Neuron (in vitro differentiated cells): ENCODE results near the gene NMD3.

Experiments
- H2AFZ ChIP-seq: one replicate; pipeline ENCODE4 v1.6.1; 2013; ENCODE audit warnings: low read depth, mild to moderate bottlenecking, inconsistent platforms, low read length, moderate library complexity
- H3K27me3 ChIP-seq: one replicate; pipeline ENCODE4 v1.6.1; 2013; ENCODE audit warnings: low read length; ENCODE audit not compliant: insufficient read depth
- H3K36me3 ChIP-seq: one replicate; pipeline ENCODE4 v1.6.1; 2013; ENCODE audit warnings: low read length; ENCODE audit not compliant: insufficient read depth
- H3K4me1 ChIP-seq: one replicate; pipeline ENCODE4 v1.6.1; 2013; ENCODE audit warnings: low read length; ENCODE audit not compliant: insufficient read depth
- H3K4me3 ChIP-seq: 2 replicates; pipeline ENCODE4 v1.5.1; 2013; ENCODE audit warnings: mild to moderate bottlenecking, low read length, moderate library complexity
- H3K9me3 ChIP-seq: one replicate; pipeline ENCODE4 v1.6.1; 2013; ENCODE audit warnings: low read length

NMD3 gene

DNA sequence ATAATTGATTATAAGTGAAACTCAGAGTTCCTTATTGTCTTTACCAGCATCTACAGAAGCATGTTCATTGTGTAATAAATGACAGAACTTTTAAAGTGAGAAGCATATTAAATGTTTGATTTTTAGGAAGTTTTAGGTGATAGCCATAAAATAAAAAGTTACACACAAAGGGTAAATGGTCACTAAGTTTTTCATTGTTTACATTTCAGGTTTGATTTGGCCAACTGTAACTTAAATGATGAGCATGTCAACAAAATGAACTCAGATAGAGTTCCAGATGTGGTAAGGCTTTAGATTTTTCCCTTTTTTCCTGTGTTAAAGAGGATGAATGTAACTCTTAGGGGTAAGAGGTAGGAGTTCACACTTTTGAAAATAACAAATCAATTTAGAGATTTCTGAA lies 25.9 kb downstream of the NMD3 start:
- Histone ChIP-seq H3K27me3 (no peaks in the 10 kb centered on the region), H2AFZ (no peak overlapping the region), H3K36me3 (peaks cover 69% of the 10 kb centered on the region), H3K4me3 (no peak overlapping the region), H3K9me3 (no peaks in the 10 kb centered on the region), H3K4me1 (no peaks in the 10 kb centered on the region)

DNA sequence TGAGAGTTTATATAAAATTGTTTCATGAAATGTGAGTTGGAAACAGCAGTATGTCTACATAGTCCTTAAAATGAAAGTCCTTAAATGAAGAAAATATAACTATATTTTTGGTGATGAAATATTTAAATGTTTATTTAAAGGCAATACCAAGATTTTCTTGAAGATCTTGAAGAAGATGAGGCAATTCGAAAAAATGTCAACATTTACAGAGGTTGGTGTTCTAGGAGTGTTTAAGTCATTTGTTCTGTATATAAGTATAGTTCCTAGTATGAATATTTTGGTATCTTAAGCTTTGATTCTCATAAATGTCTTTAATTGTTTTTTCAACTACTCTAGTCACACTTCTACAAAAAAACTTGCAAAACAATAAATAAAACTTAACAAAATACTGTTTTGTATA lies 29.0 kb downstream of the NMD3 start:
- Histone ChIP-seq H3K9me3 (no peaks in the 10 kb centered on the region), H2AFZ (no peak overlapping the region), H3K27me3 (no peaks in the 10 kb centered on the region), H3K36me3 (peaks cover 63% of the 10 kb centered on the region), H3K4me3 (no peak overlapping the region), H3K4me1 (no peaks in the 10 kb centered on the region)

DNA sequence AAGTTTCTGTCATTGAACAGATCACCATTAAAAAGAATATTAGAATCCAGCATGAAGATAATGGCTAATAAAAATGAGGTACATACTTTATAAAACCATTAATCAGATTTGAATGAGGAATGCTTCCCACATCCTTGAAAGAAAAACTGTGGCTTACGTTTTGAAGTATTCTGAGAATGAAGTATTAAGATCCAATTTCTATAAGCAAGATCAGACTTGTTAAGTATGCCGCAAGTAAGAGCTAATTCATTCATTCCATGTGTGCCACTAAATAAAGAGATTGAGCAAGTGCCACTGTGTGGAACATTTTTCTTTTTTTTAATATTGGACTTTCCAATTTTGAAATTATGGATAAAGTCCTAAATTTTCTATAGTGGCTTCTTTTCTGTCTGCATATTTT lies 30.6 kb downstream of the NMD3 start:
- no peaks in the 10 kb centered on the region for H3K27me3 ChIP-seq
- H3K36me3 ChIP-seq: peaks cover 56% of the 10 kb centered on the region
- no peak overlapping the region for H3K4me3 ChIP-seq
- no peak overlapping the region for H2AFZ ChIP-seq
- no peaks in the 10 kb centered on the region for H3K9me3 ChIP-seq
- H3K4me1 ChIP-seq: no peaks in the 10 kb centered on the region

GRCh38 chr3:161252143-161252542 lies 31.0 kb downstream of the NMD3 start:
- Histone ChIP-seq H3K9me3 (no peaks in the 10 kb centered on the region), H3K4me3 (no peak overlapping the region), H2AFZ (no peak overlapping the region), H3K4me1 (no peaks in the 10 kb centered on the region), H3K36me3 (peaks cover 52% of the 10 kb centered on the region), H3K27me3 (no peaks in the 10 kb centered on the region)

GRCh38 chr3:161253711-161254110 lies 32.6 kb downstream of the NMD3 start:
- no peaks in the 10 kb centered on the region for H3K4me1 ChIP-seq
- no peak overlapping the region for H3K4me3 ChIP-seq
- H3K9me3 ChIP-seq: peaks cover 5% of the 10 kb centered on the region
- H2AFZ ChIP-seq: no peak overlapping the region
- no peaks in the 10 kb centered on the region for H3K27me3 ChIP-seq
- H3K36me3 ChIP-seq: peaks cover 45% of the 10 kb centered on the region

DNA sequence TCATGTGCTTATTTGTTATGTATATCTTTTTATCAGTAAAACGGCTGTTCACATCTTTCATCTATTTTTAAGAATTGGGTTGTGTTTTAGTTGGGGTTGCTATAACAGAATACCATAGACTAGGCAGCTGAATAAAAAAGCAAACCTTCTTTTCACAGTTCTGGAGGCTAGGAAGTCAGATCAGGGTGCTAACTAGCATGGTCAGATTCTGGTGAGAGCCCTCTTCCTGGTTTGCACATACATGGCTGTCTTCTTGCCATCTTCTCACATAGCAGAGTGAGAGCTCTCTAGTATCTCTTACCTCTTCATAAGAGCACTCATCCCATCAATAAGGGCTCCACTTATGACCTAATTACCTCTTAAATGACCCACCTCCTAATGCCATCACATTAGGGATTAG lies 33.8 kb downstream of the NMD3 start:
- no peak overlapping the region for H2AFZ ChIP-seq
- H3K4me3 ChIP-seq: no peak overlapping the region
- no peaks in the 10 kb centered on the region for H3K27me3 ChIP-seq
- H3K36me3 ChIP-seq: peaks cover 36% of the 10 kb centered on the region
- no peaks in the 10 kb centered on the region for H3K4me1 ChIP-seq
- H3K9me3 ChIP-seq: peaks cover 5% of the 10 kb centered on the region

GRCh38 chr3:161263057-161263456 lies 41.9 kb downstream of the NMD3 start:
- H3K4me3 ChIP-seq: no peak overlapping the region
- H3K9me3 ChIP-seq: peaks cover 11% of the 10 kb centered on the region
- no peaks in the 10 kb centered on the region for H3K4me1 ChIP-seq
- H3K27me3 ChIP-seq: no peaks in the 10 kb centered on the region
- H3K36me3 ChIP-seq: peaks cover 4% of the 10 kb centered on the region
- H2AFZ ChIP-seq: no peak overlapping the region

- Histone ChIP-seq H2AFZ (no peak overlapping the region), H3K9me3 (peaks cover 6% of the 10 kb centered on the region), H3K4me1 (no peaks in the 10 kb centered on the region), H3K4me3 (no peak overlapping the region), H3K27me3 (no peaks in the 10 kb centered on the region), H3K36me3 (no peaks in the 10 kb centered on the region)
These were observed 43.7 kb downstream of the NMD3 start for GRCh38 chr3:161264852-161265251.

DNA sequence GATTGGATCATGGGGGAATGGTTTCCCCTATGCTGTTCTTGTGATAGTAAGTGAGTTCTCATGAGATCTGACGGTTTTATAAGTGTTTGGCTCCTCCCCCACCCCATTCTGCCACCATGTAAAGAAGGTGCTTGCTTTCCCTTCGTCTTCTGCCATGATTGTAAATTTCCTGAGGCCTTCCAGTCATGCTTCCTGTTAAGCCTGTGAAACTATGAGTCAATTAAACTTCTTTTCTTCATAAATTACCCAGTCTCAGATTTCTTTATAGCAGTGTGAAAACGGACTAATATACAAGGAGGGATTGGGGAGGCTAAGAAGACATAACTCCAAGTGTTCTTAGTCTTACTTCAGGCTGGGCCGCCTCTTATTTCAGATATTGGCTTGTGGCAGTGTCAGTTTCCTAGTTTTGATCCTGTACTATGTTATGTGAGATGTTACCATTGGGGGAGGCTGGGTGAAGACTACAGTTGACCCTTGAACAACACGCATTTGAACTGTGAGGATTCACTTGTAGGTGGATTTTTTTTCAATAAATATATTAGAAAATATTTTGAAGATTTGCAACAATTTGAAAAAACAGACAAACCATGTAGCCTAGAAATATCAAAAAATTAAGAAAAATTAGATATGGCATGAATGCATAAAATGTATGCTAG lies 44.9 kb downstream of the NMD3 start:
- H3K27me3 ChIP-seq: no peaks in the 10 kb centered on the region
- no peaks in the 10 kb centered on the region for H3K4me1 ChIP-seq
- H3K9me3 ChIP-seq: peaks cover 4% of the 10 kb centered on the region
- no peak overlapping the region for H3K4me3 ChIP-seq
- no peak overlapping the region for H2AFZ ChIP-seq
- no peaks in the 10 kb centered on the region for H3K36me3 ChIP-seq

- no peak overlapping the region for H3K4me3 ChIP-seq
- H3K36me3 ChIP-seq: peaks cover 3% of the 10 kb centered on the region
- peaks cover 4% of the 10 kb centered on the region for H3K9me3 ChIP-seq
- H2AFZ ChIP-seq: no peak overlapping the region
- no peaks in the 10 kb centered on the region for H3K4me1 ChIP-seq
- no peaks in the 10 kb centered on the region for H3K27me3 ChIP-seq
These were observed 45.6 kb downstream of the NMD3 start for GRCh38 chr3:161266731-161267150.

DNA sequence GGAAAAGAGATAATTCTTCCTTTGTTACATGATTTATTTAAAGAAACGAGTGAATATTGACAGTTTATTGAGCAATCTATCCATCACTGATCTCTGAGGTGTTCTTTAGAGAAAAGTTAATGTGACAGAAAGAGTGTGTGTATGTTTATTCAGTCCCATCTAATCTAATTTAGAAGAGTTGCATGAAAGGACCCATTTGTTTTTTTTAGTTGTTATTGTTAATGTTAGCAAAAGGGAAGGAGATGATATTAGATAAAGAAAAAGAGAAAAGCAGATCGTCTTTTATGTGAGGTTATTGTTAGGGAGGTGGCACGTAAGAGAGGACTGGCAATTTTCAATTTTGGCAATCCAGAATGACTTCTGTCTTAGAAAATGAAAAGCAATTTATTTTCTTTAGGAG lies 46.5 kb downstream of the NMD3 start:
- H2AFZ ChIP-seq: no peak overlapping the region
- H3K4me3 ChIP-seq: no peak overlapping the region
- H3K36me3 ChIP-seq: peaks cover 3% of the 10 kb centered on the region
- peaks cover 4% of the 10 kb centered on the region for H3K9me3 ChIP-seq
- no peaks in the 10 kb centered on the region for H3K27me3 ChIP-seq
- no peaks in the 10 kb centered on the region for H3K4me1 ChIP-seq

DNA sequence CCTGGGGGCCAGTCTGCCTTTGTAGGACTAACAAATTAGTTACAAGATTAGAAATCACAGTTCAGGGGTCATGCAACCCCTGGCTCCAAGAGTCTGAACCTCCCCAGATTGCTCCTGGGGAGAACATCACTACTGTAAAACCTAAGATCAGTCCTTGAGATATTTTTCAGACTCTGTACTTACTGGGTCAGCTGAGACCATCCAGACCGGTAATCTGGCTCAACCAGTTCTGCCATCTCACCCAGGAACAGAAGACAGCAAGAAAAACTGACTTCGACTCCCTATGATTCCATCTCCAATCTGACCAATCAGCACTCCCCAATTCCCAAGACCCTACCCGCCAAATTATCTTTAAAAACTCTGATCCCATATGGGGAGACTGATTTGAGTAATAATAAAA lies 47.5 kb downstream of the NMD3 start:
- no peak overlapping the region for H3K4me3 ChIP-seq
- peaks cover 3% of the 10 kb centered on the region for H3K36me3 ChIP-seq
- H3K9me3 ChIP-seq: peaks cover 4% of the 10 kb centered on the region
- no peaks in the 10 kb centered on the region for H3K4me1 ChIP-seq
- H3K27me3 ChIP-seq: no peaks in the 10 kb centered on the region
- no peak overlapping the region for H2AFZ ChIP-seq

- no peak overlapping the region for H3K4me3 ChIP-seq
- peaks cover 2% of the 10 kb centered on the region for H3K9me3 ChIP-seq
- H3K27me3 ChIP-seq: no peaks in the 10 kb centered on the region
- peaks cover 6% of the 10 kb centered on the region for H3K36me3 ChIP-seq
- H3K4me1 ChIP-seq: no peaks in the 10 kb centered on the region
- no peak overlapping the region for H2AFZ ChIP-seq
These were observed 49.9 kb downstream of the NMD3 start for GRCh38 chr3:161270991-161271390.

GRCh38 chr3:161271646-161272045 lies 50.5 kb downstream of the NMD3 start:
- no peak overlapping the region for H2AFZ ChIP-seq
- H3K27me3 ChIP-seq: no peaks in the 10 kb centered on the region
- peaks cover 2% of the 10 kb centered on the region for H3K9me3 ChIP-seq
- no peak overlapping the region for H3K4me3 ChIP-seq
- H3K36me3 ChIP-seq: peaks cover 6% of the 10 kb centered on the region
- no peaks in the 10 kb centered on the region for H3K4me1 ChIP-seq
